ENCODE measurements around the gene BICDL2.

Gene BICDL2

GRCh38 chr16:3045758-3046640 lies 9.3 kb upstream of the BICDL2 start, which contains the start of gene MMP25:
Gene MMP25 (plus strand): TSS chr16:3046561. CDS start chr16:3046918, 357 bp downstream.
- no peak for DNase-seq

- DNase-seq = no peak
Measured at GRCh38 chr16:3044708-3045107, 8.0 kb upstream of the BICDL2 start.

GRCh38 chr16:3042376-3042775 lies 5.6 kb upstream of the BICDL2 start:
- DNase-seq = no peak

- no peak for DNase-seq
Measured at GRCh38 chr16:3038896-3039295, 2.2 kb upstream of the BICDL2 start.

- no peak for DNase-seq
Measured at GRCh38 chr16:3038256-3038655, 1.5 kb upstream of the BICDL2 start.

GRCh38 chr16:3035972-3036725 lies 595 bp downstream of the BICDL2 start:
- no peak for DNase-seq

- no peak for DNase-seq
Measured at GRCh38 chr16:3035289-3035971, 1.3 kb downstream of the BICDL2 start.

GRCh38 chr16:3032624-3033023 lies 4.1 kb downstream of the BICDL2 start:
- no peak for DNase-seq

GRCh38 chr16:3030222-3031212 lies 6.2 kb downstream of the BICDL2 start:
- no peak for DNase-seq

- DNase-seq = peak; percentile 50
Measured at GRCh38 chr16:3029491-3030221, 7.1 kb downstream of the BICDL2 start.

- no peak for DNase-seq
Measured at GRCh38 chr16:3028716-3029319, 7.9 kb downstream of the BICDL2 start.

- DNase-seq = peak; percentile 89
Measured at GRCh38 chr16:3027983-3028715, 8.6 kb downstream of the BICDL2 start.

- no peak for DNase-seq
Measured at GRCh38 chr16:3027489-3027795, 9.3 kb downstream of the BICDL2 start.

- no peak for DNase-seq
Measured at GRCh38 chr16:3026609-3027488, 9.9 kb downstream of the BICDL2 start.

GRCh38 chr16:3026003-3026378 lies 10.8 kb downstream of the BICDL2 start:
- DNase-seq = no peak

GRCh38 chr16:3025032-3026002 lies 11.4 kb downstream of the BICDL2 start:
- DNase-seq = no peak

GRCh38 chr16:3023669-3024478 lies 12.9 kb downstream of the BICDL2 start, which contains the start of the genes HCFC1R1 and THOC6:
Gene HCFC1R1 (minus strand): TSS chr16:3023942. CDS start chr16:3023941, 1 bp downstream.
Gene THOC6 (plus strand): TSS chr16:3024035. CDS start chr16:3024327, 292 bp downstream.
- DNase-seq = peak; percentile 96
